Renal pelvis (tissue), 4 donors: ENCODE results near the gene C2. TPM values are rescaled to one million over a fixed set of nuclear protein-coding genes. Genes with fewer than 3 reads are reported as not detected.
A peak's percentile ranks its signal among the peaks of the same experiment; 100 is the strongest.
"Not testable (repeated sequence)": the region's sequence is repeated elsewhere in the genome, so short reads cannot be mapped to it uniquely, and the experiment has no call there.

Experiments
- DNase-seq: peaks from one replicate; pipeline ENCODE4 v3.0.0-alpha.2; 2013
- polyA plus RNA-seq, 3 donors: library from polyadenylated mRNA; unstranded; fragments of 120-200 nt; gene quantifications; one replicate each; pipeline ENCODE4 v1.2.1, GENCODE V29; 2013; ENCODE audit not compliant: insufficient read length in 3 of 3

The C2 gene
- polyA plus RNA-seq, 3 donors: 3.3 to 4.8 (median 4.5) TPM

DNA sequence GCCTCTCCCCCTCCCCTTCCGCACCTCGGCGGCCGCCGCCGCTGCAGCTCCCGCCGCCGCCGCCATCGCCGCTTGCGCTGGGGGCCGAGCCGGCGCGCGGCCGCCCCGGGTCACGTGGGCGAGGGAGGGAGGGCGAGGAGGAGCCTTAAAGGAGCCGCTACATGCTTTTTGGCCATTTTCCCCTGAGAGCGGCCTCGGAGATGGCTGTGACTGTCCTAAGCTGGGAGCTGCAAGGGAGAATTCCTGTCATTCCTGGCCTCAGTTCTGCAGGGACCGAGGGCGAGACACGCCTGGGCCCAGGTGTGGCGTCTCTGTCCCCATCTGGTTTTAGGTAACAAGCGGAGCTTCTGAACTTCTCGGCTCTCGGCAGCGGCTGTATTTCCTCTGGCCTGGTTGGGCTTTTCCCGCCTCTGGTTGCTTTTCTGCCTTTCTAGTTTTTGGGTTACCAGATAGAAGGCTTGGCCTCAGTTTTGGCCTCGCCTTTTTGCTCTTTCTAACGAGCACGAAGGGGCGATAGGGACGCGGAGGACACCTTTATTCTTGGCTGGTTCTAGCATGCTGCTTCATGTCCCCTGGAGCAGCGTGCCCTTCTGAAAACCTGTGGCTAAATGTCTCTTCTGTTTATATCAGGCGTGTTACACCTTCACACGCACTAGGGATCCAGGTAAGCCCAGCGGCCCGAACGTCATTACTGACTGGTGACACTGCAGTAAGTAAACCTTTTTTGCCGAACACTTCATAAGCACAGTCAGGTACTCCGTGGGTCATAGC, 29.7 kb upstream of the C2 start, which contains the start of gene EHMT2:
TSS of gene EHMT2 (minus strand) at position 87 of the 771 bp plus-strand sequence. CDS start at position 66, 21 bp downstream.
- peak; percentile 88 for DNase-seq

DNA sequence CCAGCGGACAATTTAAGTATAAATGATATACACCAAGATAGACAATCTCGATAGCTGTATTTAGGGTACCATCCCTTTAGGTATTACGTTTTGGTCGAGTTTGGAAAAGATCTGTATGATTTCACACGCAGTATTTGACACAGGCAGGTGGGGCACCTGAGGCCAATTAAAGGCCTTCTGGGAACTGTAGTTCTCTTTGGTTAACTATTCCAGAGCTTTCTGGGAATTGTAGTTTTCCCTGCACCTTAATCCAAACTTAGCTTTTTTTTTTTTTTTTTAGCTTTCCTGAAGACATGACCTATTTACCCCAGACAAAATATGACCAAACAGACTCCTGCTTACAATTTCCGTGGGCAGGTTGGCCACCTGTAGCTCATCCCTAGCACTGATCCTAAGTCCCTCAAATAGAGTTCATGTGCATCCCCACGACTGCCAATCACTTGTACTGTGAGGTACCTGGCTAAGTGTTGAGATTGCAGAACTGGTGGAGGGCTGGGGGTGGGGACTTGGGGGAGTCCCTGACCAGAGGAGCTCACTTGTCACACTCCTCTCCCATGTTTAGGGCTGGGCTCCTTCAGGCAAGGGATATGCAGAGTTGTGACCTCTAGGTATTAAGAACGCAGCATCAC, 29.0 kb upstream of the C2 start:
- peak; percentile 41 for DNase-seq

DNA sequence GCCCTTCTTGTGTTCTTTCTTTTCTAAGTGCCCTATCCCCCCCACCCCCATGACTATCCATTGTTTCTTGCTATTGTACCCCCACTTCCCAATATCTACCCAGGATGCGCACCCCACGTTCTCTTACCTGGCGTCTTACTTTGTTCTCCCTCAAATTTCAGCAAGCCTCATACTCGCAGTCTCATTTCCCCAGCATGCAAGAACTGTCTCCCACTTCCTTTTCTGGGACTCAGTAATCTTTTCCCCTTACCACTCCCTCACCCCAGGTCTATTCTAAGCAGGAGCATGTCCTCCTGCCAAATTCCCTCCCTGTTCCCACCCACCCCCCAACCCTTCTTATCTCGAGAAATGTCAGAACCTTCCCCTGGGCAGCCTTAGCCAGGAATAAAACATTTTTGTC, 28.3 kb upstream of the C2 start:
- DNase-seq: no peak

DNA sequence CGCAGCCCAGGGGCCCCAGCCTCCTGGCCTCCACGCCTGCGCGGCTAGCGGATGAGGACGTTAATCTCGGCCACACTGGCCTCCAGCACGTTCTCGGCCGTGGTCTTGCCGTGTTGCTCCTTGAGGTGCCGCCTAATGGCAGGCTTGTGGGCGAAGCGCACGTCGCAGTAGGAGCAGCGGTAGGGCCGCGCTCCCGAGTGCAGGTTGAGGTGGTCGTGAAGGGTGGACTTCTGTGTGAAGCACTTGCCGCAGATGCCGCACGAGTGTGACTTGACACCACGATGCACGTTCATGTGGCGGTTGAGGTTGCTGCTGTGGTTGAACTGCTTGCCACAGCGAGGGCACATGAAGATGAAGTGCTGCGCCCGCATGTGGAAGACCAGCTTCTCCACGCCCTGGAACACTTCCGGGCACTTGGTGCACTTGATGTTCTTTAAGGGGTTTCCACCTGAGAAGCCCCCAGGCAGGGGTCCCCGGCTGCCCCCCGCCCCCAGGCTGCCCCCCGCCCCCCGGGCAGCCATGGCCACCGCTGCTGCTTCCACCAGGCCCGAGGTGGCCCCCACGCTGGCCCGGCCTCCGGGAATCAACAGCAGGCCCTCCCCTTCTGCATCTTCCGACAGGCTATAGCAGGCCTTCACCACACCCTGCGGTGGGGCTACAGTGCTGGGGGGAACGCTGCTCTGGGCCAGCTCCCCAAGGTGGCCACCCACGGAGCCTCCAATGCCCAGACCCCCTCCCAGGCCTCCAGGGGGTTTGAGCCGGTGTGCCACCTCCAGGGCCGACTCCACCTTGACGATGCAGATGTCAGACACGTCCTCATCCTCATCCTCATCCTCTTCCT, 27.4 kb upstream of the C2 start:
- DNase-seq: no peak

DNA sequence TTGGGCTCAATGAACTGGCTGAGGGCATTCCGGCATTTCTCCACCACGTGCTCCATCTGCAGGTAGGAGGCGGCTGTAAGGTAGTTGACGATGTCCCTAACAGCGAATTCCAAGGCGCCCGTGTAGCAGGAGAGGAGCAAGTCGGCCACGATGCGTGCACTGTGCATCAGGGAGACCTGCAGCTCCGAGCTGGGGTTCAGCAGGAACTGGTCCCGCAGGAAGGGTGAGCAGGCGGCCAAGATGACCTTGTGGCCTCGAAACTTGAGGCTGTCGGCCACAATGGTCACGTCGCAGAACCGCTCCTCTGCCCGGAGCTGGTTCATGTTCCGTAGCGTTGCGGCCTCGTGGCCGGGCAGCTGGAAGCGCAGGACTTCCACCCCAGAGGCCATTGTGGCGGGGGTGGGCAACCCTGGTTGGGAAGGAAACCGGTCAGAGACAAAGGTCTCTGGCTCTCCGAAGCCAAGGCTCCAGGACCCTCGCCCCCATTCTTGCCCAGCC, 26.6 kb upstream of the C2 start:
- DNase-seq: no peak

DNA sequence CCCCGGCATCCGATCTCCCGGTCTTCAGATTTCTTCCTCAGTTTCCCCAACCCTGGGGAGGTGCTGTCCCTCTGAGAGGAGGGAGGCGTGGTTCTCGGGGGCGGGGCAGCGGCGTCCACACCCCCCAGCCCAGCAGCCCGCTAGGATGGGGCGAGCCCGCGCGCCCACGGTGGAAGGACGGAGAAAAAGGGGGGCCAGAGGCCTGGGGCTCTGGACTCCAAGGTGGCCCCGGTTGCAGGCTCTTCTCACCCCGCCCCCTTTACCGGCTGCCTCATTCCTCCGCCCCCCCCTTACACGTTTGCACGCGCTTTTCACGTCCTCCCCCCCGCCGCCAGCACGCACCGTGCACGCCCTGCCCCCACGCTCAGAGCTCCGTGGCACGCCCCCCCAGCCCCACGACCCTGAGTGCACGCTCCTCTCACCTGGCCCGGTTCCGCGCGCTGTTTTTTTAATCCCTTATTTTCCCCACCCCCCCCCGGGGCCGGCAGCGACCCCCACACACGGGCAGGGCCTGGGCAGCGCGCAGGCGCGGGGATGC, 26.0 kb upstream of the C2 start:
- DNase-seq: peak; percentile 29

DNA sequence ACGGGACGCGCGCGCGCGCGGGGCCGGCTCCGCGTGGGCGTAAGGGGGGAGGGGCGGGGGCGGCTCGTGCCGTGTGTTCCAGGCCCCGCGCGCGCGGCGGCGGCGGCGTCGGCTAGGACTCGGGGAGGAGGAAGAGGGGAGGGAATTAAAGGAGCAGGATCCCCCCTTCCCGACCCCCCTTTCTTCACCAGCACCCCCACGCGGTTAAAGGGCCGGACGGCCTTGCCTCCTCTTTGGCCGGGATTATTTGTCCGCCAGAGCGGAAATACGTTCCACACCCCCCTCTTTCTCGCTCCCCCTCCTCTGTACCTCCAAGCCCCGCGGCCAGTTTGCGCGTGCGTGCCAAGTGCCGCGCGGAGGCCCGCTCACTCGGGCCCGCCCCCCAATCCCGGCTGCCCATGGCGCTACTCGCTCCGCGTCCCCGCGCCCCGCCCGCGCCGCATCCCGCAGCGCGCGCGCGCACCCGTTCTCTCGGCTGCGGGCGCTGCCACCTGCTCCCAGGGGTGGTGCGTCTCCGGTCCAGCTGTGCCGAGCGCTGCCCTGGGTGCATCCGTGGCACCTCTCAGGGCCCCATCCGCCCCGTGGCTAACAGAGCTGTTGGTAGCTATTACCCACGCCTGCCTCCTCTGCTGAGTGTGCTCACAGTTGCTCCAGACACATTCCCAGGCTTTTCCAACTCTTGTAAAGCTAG, 25.4 kb upstream of the C2 start, which contains the start of gene ZBTB12:
TSS of gene ZBTB12 (minus strand) at position 134 of the 691 bp plus-strand sequence. CDS start 781 bp downstream, outside the sequence.
- peak; percentile 98 for DNase-seq

- DNase-seq: no peak
Measured at GRCh38 chr6:31903957-31904356, 23.6 kb upstream of the C2 start.

GRCh38 chr6:31905041-31905440, 22.5 kb upstream of the C2 start:
- DNase-seq: no peak

- no peak for DNase-seq
Measured at GRCh38 chr6:31906122-31906521, 21.4 kb upstream of the C2 start.

GRCh38 chr6:31906727-31907126, 20.8 kb upstream of the C2 start:
- DNase-seq: not testable (repeated sequence)

GRCh38 chr6:31907158-31907813, 20.2 kb upstream of the C2 start:
- DNase-seq: peak; percentile 45

DNA sequence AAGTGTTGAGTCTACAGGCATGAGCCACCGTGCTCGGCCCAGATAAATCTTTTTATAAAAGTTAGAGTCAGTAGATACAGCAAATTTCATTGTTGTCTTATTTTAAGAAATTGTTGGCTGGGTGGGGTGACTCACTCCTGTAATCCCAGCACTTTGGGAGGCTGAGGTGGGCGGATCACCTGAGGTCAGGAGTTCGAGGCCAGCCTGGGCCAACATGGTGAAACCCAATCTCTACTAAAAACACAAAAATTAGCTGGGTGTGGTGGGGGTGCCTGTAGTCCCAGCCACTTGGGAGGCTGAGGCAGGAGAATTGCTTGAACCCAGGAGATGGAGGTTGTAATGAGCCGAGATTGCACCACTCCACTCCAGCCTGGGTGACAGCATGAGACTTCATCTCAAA, 19.3 kb upstream of the C2 start:
- DNase-seq: not testable (repeated sequence)

DNA sequence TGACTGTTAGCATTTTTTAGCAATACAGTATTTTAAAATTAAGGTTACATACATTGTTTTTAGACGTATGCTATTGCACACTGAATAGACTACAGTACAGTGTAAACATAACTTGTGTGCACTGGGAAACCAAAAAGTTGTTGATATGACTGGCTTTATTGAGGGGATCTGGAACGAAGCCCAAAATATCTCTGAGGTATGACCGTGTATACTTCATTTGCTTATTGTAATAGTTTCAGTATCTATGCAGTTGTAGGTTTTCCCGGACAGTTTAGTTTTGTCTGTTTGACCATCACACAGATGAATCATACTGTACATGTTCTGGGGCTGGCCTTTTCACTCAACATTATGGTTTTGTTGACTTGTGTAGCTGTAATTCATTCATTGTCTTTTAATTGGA, 18.7 kb upstream of the C2 start:
- no peak for DNase-seq

GRCh38 chr6:31909298-31909697, 18.2 kb upstream of the C2 start:
- DNase-seq: not testable (repeated sequence)

DNA sequence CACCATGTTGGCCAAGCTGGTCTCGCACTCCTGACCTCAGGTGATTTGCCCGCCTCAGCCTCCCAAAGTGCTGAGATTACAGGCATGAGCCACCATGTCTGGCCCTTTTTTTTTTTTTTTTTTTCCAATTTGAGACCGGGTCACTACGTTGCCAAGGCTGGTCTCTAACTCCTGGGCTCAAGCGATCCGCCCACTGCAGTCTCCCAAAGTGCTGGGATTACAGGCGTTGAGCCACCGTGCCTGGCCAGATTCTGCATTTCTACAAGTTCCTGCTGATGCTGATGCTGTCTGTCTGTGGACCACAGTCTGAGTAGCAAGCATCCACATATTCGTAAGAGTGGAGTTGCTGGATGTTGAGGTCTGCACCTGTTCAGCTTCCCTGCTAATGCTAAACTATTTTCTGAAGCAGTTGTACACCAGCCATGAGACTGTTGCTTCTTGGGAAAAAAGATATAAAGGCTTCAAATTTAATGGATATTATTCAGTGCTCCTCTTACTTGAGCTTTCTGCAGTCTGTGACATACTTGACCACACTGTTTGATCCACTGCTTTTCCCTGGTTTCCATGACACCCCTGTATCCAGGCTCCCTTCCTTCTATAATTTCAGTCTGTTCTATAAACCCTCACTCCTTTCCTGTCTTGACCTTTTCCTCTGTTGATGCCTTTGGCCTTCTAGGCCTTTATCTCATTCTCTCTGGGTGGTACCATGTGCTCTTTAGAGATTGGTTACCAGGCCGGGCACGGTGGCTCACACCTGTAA, 15.5 kb upstream of the C2 start:
- DNase-seq: no peak

- DNase-seq: no peak
Measured at GRCh38 chr6:31915351-31915750, 12.2 kb upstream of the C2 start.

DNA sequence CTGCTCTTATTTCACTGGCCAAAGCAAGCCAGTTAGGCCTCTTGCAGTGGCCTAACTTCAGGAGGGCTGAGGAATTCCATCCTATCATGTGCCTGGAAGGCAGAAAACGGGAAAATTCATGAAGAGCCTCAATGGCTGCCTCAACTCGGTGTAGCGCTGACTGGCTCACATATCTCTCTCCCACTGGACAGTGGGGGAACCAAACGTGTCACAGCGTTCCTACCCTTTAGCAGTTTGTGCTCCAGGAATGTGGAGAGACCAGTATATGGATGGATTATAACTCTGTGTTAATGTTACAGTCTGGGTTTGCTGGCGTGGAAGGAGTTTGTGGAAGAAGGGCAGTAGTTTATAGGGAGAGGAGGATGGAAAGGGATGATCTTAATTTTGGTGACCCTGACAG, 11.8 kb upstream of the C2 start:
- DNase-seq: no peak

DNA sequence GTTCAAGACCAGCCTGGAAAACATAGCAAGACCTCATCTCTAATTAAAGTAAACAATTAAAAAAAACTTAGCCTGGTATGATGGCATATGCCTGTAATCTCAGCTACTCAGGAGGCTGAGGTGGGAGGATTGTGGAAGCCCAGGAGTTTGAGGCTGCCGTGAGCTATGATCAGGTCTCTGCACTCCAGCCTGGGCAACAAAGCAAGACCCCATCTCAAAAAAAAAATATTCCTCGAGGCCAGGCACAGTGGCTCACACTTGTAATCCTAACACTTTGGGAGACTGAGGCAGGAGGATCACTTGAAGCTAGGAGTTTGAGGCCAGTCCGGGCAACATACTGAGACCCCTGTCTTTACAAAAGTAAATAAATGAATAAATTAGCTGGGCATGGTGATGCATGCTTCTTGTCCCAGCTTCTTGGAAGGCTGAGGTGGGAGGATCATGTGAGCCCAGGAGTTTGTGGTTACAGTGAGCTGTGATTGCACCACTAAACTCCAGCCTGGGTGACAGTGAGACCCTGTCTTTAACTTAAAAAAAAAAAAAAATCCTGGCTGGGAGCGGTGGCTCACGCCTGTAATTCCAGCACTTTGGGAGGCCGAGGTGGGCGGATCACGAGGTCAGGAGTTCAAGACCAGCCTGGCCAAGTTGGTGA, 9.3 kb upstream of the C2 start:
- no peak for DNase-seq
